Natural killer cell (primary cell): Measurements from ENCODE around the gene SEC16A. TPM values are rescaled to one million over a fixed set of nuclear protein-coding genes. Genes with fewer than 3 reads are reported as not detected.

ENCODE experiments used
- ATAC-seq, 3 donors: fragments of 150-1000 bp in 2 of 3; fragments of 200-7000 bp in 1 of 3; cut with Tn5 transposase; 1 replicate in 1 of 3; 2 replicates in 2 of 3; pipeline ENCODE4 v1.10.0; 2021; ENCODE audit warnings: mild to moderate bottlenecking in 2 of 3, moderate library complexity in 2 of 3
- DNase-seq, 2 donors: peaks; one replicate each; pipeline versions ENCODE4 v3.0.0 to v3.0.0-alpha.2; 2013 to 2021; ENCODE audit warnings: mixed read lengths in 1 of 2
- H3K27ac ChIP-seq: one replicate; pipeline ENCODE4 v1.5.1; 2013; ENCODE audit warnings: mild to moderate bottlenecking, low read length
- H3K27me3 ChIP-seq: one replicate; pipeline ENCODE4 v1.6.1; 2013; ENCODE audit warnings: low read length; ENCODE audit not compliant: control insufficient read depth, insufficient read depth
- H3K36me3 ChIP-seq: one replicate; pipeline ENCODE4 v1.6.1; 2013; ENCODE audit warnings: low read length; ENCODE audit not compliant: control insufficient read depth, insufficient read depth
- H3K4me1 ChIP-seq: one replicate; pipeline ENCODE4 v1.6.1; 2013; ENCODE audit warnings: low read length; ENCODE audit not compliant: control insufficient read depth, insufficient read depth
- H3K4me3 ChIP-seq: one replicate; pipeline ENCODE4 v1.5.1; 2013; ENCODE audit warnings: low read length
- H3K9me3 ChIP-seq: one replicate; pipeline ENCODE4 v1.6.1; 2013; ENCODE audit warnings: low read length; ENCODE audit not compliant: control insufficient read depth, insufficient read depth
- H3K27ac Mint-ChIP-seq, 2 donors: one replicate each; pipeline ENCODE4 v1.8.0; 2022; ENCODE audit warnings: mild to moderate bottlenecking in 2 of 2, mixed read lengths in 2 of 2, moderate library complexity in 1 of 2
- H3K27me3 Mint-ChIP-seq, 2 donors: one replicate each; pipeline ENCODE4 v1.8.0; 2022; ENCODE audit warnings: low read depth in 2 of 2, mixed read lengths in 2 of 2
- H3K36me3 Mint-ChIP-seq: one replicate; pipeline ENCODE4 v1.8.0; 2022; ENCODE audit warnings: mixed read lengths
- H3K4me1 Mint-ChIP-seq, 2 donors: one replicate each; pipeline ENCODE4 v1.8.0; 2022; ENCODE audit warnings: mixed read lengths in 2 of 2
- H3K4me3 Mint-ChIP-seq: one replicate; pipeline ENCODE4 v1.8.0; 2022; ENCODE audit warnings: mild to moderate bottlenecking, moderate library complexity, mixed read lengths
- H3K9me3 Mint-ChIP-seq, 2 donors: one replicate each; pipeline ENCODE4 v1.8.0; 2022; ENCODE audit warnings: mixed read lengths in 2 of 2
- CTCF ChIP-seq: fragments of 200-600 bp; IDR thresholded peaks from one replicate; pipeline ENCODE4 v1.8.0; 2022; ENCODE audit warnings: antibody characterized with exemption
- WGBS: methylation state at CpG from one replicate; pipeline ENCODE4 v1.1.7; 2013; ENCODE audit warnings: missing lambda C conversion rate; ENCODE audit not compliant: insufficient coverage; 5-methylcytosine and 5-hydroxymethylcytosine counted together
- intact Hi-C: fragments of 100-400 bp; cut with micrococcal nuclease; formaldehyde crosslinking; loops from one replicate; pipeline ENCODE4 v1.14.2; 2022
- total RNA-seq, 4 donors: library from RNA; stranded (reverse); fragments of 120-200 nt in 1 of 4; gene quantifications; one replicate each; pipeline versions ENCODE4 v1.2.3 to v1.2.4, GENCODE V29; 2013 to 2022

The SEC16A gene
- total RNA-seq, 3 donors from 2014 or later (not counting 1 experiment from before 2014, with no cell fraction given), result 84.3 to 89.0 (median 87.1) TPM

- H3K9me3 Mint-ChIP-seq, result no peaks in the 10 kb centered on the region
- Histone ChIP-seq H3K4me1 (no peaks in the 10 kb centered on the region), H3K27ac (no peak overlapping the region), H3K27me3 (no peaks in the 10 kb centered on the region), H3K36me3 (peaks cover 93% of the 10 kb centered on the region), H3K4me3 (no peak overlapping the region), H3K9me3 (no peaks in the 10 kb centered on the region)
- peaks cover 0 to 7% of the 10 kb centered on the region in 2 donors for H3K4me1 Mint-ChIP-seq
- DNase-seq, result no peak
- H3K36me3 Mint-ChIP-seq, result no peaks in the 10 kb centered on the region
- no peak overlapping the region for H3K27ac Mint-ChIP-seq
- intact Hi-C loops, result no loop called here
- H3K4me3 Mint-ChIP-seq, result no peak overlapping the region
- TF ChIP-seq CTCF, result no peak
- 97% methylated on average over 12 of the region's 12 CpGs for WGBS
- no peak for ATAC-seq
- no peaks in the 10 kb centered on the region for H3K27me3 Mint-ChIP-seq
Observed at GRCh38 chr9:136470792-136471469, 11.9 kb downstream of the SEC16A start.

- ATAC-seq (no peak), DNase-seq (no peak)
- peaks cover 93% of the 10 kb centered on the region for H3K36me3 ChIP-seq
- Mint-ChIP-seq H3K36me3 (no peaks in the 10 kb centered on the region), H3K9me3 (no peaks in the 10 kb centered on the region), H3K27ac (no peak overlapping the region), H3K4me3 (no peak overlapping the region), H3K27me3 (no peaks in the 10 kb centered on the region), H3K4me1 (peaks cover 0 to 7% of the 10 kb centered on the region in 2 donors)
- intact Hi-C loops, result no loop called here
- no peak overlapping the region for H3K27ac ChIP-seq
- H3K4me3 ChIP-seq, result no peak overlapping the region
- no peaks in the 10 kb centered on the region for H3K27me3 ChIP-seq
- H3K4me1 ChIP-seq, result no peaks in the 10 kb centered on the region
- no peak for TF ChIP-seq CTCF
- H3K9me3 ChIP-seq, result no peaks in the 10 kb centered on the region
- 98% methylated on average over 11 of the region's 11 CpGs for WGBS
Observed at GRCh38 chr9:136470356-136470755, 12.5 kb downstream of the SEC16A start.

- no peak for TF ChIP-seq CTCF
Observed at GRCh38 chr9:136467766-136468165, 15.1 kb downstream of the SEC16A start.

GRCh38 chr9:136466155-136466541, 16.7 kb downstream of the SEC16A start:
- no peaks in the 10 kb centered on the region for H3K27me3 Mint-ChIP-seq
- no peak for TF ChIP-seq CTCF
- peaks cover 12% of the 10 kb centered on the region for H3K36me3 Mint-ChIP-seq
- no peak overlapping the region for H3K4me3 Mint-ChIP-seq
- Histone ChIP-seq H3K27ac (no peak overlapping the region), H3K27me3 (no peaks in the 10 kb centered on the region), H3K4me1 (no peaks in the 10 kb centered on the region), H3K9me3 (no peaks in the 10 kb centered on the region), H3K4me3 (no peak overlapping the region), H3K36me3 (peaks cover 92% of the 10 kb centered on the region)
- DNase-seq (no peak), ATAC-seq (no peak)
- no peaks in the 10 kb centered on the region for H3K9me3 Mint-ChIP-seq
- no peaks in the 10 kb centered on the region for H3K4me1 Mint-ChIP-seq
- WGBS, result 97% methylated on average over 30 of the region's 30 CpGs
- H3K27ac Mint-ChIP-seq, result no peak overlapping the region
- intact Hi-C loops, result no loop called here

More at GRCh38 chr9:136467766-136468165, 15.1 kb downstream of the SEC16A start:
- ATAC-seq (no peak), DNase-seq (no peak)
- Histone ChIP-seq H3K4me1 (no peaks in the 10 kb centered on the region), H3K27ac (no peak overlapping the region), H3K36me3 (peaks cover 94% of the 10 kb centered on the region), H3K27me3 (no peaks in the 10 kb centered on the region), H3K4me3 (no peak overlapping the region), H3K9me3 (no peaks in the 10 kb centered on the region)
- WGBS, result 93% methylated on average over 15 of the region's 15 CpGs
- Mint-ChIP-seq H3K27me3 (no peaks in the 10 kb centered on the region), H3K36me3 (peaks cover 12% of the 10 kb centered on the region), H3K9me3 (no peaks in the 10 kb centered on the region), H3K27ac (no peak overlapping the region), H3K4me3 (no peak overlapping the region), H3K4me1 (no peaks in the 10 kb centered on the region)
- intact Hi-C loops, result no loop called here
